ENCODE data around the gene NR4A1.

Gene NR4A1

DNA sequence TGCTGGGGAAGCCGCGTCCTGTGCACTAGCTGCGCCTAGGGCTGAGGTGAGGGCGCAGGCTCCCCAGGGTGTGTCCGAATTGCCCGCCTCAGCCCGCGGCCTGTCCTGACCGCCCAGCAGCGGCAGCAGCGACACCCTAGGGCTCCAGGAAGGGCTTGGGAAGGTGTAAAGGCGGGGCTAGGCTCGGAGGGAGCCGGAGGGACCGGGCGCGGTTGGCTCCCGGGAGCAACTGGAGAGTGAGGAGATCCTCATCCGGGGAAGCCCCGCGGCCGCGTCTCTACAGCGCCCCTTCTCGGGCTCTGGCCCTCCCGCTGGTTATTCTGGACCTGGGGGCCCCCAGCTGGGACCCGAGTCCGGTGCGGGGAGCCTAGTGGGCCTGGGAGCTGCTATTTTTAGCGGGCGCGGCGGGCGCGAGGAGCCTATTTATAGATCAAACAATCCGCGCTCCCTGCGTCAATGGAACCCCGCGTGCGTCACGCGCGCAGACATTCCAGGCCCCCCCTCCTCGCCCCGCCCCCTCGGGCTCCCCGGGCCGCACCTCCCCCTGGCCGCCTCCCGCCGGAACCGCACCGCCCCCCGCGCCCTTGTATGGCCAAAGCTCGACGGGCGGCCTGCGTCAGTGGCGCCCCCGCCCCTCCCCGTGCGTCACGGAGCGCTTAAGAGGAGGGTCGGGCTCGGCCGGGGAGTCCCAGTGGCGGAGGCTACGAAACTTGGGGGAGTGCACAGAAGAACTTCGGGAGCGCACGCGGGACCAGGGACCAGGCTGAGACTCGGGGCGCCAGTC, at the start of gene NR4A1:
TSS of gene NR4A1 (plus strand) at position 685 of the 784 bp plus-strand sequence. CDS start 2,887 bp downstream, outside the sequence.
- DNase-seq (ENCODE audit: low spot score), result peak; percentile 98

DNA sequence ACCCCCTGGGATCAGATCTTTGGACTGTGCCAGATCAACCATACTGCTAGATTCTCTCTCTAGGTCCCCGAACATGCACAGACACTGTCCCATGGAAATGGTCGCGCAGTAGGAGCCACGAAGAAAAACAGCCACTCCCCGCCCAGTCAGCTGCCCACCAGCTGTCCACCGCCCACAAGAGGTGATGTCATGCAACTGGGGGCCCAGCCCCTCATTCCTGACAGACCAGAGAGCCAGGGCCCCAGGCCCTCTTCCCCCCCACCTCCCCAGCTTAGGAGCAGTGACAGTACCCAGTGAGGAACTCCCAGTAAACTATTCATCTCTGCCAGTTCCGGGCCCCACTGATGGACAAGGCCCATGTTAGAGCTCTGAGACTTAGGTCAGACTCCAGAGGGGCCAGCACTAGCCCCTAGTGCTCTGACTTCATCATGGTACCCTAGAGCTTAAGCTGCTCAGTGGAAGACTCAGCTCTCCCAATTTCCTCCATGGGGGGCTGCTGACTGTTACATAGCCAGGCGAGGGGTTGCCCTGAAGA, 48.2 kb upstream of the NR4A1 start:
- DNase-seq (ENCODE audit: low spot score), result no peak

DNA sequence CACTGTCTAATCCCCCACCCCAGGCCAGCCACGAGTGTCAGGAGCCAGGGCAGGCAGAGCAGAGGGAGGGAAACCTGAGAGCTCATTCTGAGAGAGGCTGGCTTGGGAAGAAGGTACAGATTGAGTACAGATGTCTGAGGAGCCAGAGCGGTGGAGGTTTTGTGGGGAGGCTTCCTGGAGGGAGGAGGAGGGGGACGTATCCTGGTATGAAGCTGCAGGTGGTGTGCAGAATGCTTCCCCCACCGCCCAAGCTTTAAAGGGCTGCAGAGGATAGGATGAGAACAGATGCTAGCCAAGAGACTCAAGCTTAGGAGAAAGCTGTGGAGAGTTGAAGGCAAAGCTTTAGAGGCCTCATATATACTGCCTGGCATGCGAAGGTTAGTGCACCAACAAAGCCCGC, 47.7 kb upstream of the NR4A1 start:
- DNase-seq (ENCODE audit: low spot score), result no peak

DNA sequence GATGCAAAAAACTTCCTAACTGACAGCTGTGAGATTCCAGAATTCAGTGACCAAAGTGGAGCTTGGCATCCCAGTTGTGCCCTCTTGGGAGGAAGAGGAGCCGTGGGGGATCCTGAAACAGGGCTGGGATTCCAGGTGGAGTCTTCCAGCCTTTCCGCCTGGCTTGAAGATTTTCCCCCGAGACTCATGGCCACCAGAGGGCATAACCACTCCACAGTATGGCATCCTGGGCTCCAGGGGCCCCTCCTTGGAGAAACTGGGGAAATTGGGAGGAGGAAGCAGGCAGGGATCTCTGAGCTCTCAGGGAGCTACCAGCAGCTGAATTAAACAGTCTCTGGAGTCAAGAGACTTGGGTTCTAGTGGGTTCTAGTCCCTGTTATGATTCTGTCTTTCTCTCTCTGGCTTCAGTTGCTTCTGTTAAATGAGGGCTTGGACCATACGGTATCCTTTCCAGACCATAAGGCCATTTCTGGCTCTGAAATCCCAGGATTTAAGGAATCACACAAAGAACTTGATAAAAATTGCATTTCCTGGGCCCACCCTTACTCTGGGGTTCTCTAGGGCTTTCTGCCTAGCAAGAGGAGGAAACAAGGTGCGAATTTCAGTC, 47.1 kb upstream of the NR4A1 start:
- peak; percentile 79 for DNase-seq (ENCODE audit: low spot score)

DNA sequence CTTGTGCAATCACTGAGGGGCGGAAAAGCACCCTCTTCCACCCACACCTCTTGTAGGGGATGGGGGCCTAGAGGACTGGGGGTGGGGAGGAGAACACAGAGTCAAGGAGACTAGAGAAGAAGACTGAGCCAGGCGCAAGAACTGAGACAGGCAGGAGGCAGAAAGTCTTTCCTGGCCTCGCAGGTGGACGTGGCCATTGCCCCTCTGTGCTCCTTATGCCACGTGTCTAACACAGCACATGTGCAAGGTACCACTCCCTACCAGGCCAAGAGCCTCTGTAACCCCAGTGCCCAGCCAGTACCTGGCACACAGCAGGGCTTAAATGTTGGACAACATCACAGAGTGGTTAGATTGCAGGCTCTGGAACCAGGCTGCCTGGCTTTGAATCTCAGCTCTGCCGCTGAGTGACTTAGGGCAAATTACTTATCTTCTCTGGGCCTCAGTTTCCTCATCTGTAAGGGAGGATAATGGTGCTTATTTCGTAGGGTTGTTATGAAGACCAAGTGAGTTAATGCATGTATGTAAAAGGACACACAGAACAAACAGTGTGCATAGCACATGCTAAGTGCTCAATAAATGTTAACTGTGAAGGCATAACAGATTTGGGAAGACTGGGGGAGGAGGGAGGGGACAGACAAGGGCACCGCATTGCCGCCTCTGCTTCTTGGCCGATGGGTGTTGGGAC, 45.9 kb upstream of the NR4A1 start:
- no peak for DNase-seq (ENCODE audit: low spot score)

DNA sequence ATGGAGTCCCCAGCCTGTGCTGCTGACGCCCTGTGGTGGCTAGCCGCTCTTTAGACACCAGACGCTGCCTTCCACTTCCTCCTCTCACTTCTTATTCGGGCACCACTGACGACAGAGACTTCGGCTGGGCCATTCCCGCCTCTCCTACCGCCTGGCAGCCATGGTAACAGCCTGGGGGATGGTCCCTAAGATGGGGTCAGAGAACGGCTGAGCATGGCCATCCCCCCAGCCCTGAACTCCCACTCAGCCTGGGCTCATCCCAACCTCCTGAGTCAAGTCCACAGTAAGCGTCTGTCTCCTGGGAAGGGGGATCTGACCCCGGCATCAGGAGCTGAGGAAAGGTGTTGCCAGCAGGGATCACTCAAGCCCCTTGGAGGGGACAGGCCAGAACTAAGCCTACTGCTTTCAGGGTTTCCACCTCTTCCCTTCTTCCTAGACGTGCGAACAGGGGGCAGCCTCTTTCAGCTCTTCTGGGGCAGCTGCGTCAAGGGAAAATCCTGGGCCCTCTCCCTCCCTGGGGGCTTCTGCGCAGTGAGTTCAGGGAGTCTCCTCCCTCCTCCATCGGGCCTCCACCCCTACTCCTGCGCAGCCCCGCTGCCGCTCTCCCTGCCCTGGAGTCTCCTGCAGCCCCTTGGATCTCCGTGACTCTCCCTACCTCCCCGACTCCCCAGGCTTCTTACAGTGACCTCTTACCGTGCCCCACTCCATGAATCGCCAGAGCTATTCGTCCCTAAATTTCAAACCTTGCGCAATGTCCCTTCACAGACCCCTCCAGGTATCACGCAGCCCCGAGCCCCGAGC, 45.1 kb upstream of the NR4A1 start:
- DNase-seq (ENCODE audit: low spot score), result no peak

DNA sequence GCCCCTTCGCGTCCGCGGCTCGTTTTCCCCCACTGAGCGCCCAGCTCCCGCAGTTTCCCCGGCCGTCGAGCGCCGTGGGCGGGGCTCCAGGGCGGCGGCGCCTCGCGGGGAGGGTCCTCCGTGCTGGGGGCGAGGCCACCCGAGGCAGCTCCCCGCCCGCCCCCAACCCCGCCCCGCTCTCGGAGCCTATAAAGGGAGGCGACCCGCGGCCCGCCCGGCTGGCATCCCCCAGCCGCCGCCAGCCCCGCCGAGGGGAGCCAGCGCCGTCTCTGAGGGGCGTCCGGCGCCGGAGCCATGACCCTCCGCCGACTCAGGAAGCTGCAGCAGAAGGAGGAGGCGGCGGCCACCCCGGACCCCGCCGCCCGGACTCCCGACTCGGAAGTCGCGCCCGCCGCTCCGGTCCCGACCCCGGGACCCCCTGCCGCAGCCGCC, 44.5 kb upstream of the NR4A1 start, which contains the start of gene TAMALIN:
TSS of gene TAMALIN (plus strand) at position 221 of the 432 bp plus-strand sequence. CDS start at position 295, 74 bp downstream.
- DNase-seq (ENCODE audit: low spot score), result peak; percentile 74

DNA sequence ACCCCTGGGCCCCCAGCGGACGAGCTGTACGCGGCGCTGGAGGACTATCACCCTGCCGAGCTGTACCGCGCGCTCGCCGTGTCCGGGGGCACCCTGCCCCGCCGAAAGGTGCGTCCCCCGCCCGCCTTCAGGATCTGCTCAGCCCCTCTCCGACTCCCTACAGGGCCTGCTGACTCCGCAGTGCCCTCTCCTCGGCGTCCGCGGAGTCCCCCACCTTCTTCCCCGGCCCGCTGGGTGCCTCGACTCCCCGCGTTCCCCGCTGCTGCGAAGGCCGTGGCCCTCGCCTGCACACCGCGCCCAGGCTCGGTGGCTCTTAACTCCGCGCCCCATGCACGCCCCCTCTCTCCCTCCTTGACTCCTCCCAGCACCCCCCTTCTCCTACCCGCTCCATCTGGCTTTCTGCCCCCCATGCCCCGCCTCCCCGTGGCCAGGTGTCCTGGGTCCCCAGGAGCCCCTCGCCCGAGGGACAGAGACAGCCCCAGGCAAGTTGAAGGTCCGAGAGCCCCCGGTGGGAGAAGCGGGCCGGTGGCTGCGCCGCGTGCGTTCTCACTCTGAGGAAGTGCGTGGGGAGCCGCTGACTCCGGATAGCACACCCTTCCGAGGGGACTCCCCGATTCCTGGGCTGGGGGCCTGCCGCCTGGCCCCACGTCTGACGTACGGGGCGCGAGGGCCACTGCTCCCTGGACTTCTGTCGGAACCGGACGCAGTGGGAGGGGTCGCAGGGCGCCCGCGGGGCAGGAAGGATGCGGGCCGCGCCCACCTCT, 43.9 kb upstream of the NR4A1 start:
- DNase-seq (ENCODE audit: low spot score), result no peak

DNA sequence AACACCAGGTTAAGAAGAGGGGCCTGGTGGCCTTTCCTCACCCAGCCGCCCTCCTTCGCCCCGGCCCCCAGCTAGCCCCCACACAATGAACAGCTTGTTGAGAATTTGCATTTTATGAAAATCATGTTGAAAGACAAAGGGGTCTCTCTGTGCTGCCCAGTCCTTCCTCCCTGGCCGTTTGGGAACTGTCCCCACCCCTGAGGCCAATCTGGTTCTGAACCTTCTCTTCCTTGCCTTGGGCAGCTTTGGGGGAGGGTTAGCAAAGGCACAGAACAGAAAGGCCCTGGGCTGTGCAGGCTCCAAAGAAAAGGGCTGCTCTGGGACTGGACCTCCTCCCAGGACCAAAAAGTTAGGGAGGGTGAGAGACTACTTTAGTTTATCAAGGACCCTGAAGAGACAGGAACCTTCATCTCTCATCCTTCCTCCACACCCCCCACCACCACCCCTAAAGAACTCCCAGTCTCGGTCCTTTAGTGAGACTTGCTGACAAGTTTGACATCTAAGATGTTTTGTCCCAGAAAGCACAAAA, 43.2 kb upstream of the NR4A1 start:
- no peak for DNase-seq (ENCODE audit: low spot score)

DNA sequence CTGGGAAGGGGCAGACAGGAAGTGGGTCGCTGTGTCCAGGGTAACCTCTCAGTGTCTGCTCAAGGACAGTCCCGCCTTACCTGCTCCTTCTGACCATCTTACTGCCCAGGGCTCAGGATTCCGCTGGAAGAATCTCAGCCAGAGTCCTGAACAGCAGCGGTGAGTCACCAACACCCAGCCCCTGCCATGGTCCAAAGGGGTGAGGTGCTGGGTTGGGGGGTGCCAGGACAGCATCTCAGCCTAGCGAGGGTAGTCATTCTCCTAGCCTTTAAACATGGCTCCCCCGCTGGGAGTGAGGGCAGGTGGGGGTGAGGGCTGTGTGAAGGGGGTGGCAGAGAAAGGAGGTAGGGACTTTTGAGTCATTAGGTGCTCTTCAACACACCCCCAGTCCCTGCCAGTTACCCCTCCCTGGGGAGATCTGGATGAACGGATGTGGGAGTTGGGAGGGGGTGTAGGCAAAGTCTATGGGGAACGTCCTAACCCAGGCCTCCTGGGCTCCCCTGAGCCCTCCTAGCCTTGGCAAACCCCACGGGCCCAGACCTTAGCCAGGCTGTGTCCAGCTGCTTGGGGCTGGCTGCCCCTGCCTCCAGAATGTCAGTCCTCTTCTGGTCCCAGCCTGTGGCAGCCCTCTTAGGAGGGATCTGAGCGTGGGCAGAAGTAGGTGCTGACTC, 42.0 kb upstream of the NR4A1 start:
- DNase-seq (ENCODE audit: low spot score), result no peak

DNA sequence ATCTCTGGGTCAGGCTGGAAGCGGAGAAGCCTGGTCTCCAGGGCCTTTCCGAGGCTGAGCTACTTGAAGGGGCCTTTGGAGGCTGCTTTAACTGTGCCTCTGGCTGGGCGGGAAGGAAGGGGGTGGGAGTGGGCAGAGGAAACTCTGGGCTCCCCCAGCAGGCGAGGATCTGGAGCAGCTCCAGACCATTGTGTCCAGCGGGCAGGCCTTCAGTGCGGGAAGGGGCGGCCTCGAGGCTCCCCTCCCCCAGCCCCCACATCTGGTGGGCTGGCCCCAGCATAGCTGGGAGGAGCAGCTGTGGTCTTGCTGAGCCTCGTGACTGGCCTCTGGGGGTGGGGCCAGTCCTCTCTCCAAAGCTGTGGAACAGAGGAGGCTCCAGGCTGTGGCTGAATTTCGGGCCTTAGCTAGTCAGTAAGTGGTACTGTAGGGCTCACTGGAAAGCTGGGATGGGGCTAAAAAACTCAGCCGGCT, 41.1 kb upstream of the NR4A1 start:
- peak; percentile 88 for DNase-seq (ENCODE audit: low spot score)

DNA sequence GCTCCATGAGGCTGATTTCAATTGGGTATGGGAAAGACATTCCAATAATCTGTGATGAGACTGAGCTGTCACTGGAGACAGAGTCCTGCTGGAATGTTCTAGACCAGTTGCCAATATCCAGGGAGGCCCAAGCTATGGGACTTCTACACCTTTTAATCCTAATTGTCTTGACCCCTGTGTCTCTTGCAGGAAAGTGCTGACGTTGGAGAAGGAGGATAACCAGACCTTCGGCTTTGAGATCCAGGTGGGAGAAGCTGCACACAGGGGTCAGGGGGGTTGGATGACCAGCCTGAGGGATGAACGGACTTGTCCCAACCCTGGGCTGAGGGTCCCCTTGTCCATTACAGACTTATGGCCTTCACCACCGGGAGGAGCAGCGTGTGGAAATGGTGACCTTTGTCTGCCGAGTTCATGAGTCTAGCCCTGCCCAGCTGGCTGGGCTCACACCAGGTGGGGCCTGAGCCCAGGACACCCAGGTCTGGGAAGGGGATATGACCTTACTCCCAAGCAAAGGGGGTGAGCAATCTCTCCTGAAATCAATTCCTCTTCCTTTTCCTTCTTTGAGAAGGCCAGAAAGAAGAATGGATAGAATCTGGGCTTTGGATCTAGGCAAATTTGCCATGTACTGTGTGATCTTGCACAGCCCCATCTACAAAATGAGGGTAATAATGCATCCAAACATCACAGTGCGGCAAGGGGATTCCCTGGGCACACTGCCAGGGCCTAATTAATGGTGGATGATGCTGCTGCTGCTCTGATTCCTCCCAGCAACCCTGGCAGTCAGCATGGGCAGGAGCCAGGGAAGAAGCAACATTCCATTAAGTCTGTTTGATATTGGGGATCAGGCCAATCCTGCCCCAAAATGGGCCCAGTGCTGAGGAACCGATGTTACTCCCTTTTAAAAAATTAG, 40.3 kb upstream of the NR4A1 start:
- no peak for DNase-seq (ENCODE audit: low spot score)

DNA sequence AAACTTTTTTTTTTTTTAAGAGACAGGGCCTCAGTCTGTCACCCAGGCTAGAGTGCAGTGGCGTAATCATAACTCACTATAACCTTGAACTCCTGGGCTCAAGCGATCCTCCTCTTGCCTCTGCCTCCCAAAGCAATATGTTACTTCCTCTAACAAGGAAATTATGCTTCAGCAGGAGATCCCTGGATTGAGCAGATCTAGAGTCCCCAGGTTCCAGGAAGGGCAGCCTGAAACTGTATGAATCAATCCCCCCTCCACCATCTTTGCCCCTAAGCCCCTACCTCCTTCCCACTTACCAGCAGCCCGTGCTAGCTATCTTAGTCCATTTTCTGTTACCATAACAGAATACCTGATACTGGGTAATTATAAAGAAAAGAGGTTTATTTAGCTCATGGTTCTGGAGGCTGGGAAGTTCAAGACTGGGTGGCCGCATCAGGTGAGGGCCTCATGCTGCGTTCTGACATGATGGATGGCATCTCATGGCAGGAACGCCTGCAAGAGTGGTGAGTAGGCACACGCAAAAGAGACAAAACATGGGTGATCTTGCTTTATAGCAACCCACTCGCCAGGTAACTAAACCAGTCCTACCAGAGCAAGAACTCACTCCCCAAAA, 39.5 kb upstream of the NR4A1 start:
- DNase-seq (ENCODE audit: low spot score), result no peak

DNA sequence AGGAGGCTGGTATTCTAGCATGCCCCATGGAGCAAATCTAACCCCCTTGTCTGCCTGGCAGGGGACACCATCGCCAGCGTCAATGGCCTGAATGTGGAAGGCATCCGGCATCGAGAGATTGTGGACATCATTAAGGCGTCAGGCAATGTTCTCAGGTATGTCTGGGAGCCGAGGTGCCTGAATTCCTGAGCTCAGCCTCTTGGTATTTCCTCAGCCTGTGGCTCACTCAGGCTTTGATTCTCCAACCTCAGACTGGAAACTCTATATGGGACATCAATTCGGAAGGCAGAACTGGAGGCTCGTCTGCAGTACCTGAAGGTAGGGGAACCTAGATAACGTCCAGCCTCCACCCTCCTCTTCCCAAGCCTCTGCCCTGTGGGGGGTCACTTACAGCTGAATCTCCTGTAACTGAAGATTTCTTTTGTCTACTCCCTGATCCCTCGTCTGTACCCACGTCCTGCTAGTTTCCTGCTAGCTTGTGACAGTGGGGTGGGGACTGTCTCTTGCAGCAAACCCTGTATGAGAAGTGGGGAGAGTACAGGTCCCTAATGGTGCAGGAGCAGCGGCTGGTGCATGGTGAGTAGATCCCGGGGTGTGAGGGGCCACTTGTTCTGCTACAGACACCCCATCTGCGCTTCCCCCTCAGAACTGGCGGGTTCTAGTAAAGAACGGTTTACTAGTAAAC, 37.5 kb upstream of the NR4A1 start:
- DNase-seq (ENCODE audit: low spot score), result no peak

DNA sequence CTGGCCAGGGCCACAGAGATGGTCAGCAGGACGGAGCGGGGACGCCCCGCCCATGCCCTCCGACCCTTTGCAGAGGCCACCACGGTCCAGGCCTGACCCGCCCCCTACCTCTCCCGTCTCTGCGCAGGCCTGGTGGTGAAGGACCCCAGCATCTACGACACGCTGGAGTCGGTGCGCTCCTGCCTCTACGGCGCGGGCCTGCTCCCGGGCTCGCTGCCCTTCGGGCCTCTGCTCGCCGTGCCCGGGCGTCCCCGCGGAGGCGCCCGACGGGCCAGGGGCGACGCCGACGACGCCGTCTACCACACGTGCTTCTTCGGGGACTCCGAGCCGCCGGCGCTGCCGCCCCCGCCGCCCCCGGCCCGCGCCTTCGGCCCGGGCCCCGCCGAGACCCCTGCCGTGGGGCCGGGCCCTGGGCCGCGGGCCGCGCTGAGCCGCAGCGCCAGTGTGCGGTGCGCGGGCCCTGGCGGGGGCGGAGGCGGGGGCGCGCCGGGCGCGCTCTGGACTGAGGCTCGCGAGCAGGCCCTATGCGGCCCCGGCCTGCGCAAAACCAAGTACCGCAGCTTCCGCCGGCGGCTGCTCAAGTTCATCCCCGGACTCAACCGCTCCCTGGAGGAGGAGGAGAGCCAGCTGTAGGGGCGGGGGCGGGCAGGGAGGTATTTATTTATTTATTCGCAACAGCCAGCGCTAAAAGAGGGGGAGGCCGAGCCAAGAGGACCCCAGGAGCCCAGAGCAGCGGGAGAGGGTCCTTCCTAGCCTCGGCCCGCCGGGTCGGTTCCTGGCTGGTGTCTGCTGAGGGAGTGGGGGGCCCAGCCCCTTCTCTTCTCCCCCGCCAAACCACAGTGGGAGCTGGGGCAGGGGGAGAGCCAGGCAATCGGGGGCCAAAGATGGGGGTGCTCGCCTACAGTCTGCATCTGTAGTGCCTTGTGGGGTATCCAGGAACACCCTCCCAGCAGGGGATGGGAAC, 36.4 kb upstream of the NR4A1 start:
- DNase-seq (ENCODE audit: low spot score), result no peak

DNA sequence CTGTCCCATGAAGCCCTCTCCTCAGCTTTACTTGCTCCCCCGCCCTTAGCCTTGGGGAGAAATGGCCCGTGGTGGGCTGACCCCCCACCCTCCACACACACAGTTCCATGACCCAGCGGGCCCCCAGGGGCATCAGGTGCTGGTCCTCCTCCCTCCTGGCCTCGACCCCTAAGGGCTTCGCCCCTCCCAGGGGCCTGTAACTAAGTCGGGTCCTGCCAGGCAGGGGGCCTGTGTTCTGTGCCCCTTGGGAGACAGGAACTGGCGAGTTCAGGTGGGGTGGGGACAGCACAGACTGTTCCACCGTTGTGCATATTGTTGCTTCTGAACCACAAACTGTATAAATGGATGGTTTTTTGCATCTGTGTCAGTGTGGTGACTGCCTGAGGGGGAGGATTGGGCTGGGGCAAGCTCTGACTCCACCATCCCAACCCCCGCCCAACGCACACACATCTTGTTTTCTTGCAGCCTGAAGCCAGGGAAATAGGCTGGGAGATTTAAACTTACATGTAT, 35.7 kb upstream of the NR4A1 start:
- DNase-seq (ENCODE audit: low spot score), result no peak

Data from AG08395 (cell line).